ENCODE results near the gene BBLN.

DNA sequence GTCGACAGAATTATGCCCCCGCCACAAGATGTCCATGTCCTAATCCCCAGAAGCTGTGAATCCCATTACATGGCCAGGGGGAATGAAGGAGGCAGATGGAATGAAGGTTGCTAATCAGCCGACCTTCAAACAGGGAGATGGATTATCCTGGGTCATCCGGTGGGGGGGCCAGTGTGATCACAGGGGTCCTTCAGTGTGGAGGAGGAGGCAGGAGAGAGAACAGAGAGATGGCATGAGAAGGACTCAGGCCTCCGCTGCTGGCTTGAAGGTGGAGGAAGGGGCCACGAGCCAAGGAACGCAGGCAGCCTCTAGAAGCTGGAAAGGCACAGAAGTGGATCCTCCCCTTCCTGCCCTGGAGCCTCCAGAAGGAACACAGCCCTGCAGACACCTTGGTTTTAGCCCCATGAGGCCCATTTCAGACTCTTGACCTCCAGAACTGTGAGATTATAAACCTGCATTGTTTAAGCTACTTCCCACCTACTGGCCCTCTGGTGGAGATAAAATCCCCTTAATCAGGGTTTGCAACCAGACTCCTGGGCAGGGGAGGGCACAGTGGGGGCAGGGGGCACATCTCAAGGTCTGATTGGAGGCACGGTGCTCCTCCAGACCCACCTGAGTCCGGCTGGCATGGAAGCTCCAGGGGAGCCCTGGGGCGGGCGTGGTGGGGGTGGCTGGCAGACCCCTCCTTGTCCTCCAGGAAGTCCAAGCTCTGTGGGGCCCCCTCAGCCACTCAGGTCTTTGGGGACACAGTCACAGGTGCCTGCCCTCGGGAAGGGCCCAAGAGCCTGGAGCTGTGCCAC is 46.3 kb upstream of the BBLN start:
- TF ChIP-seq, protein P1, sequence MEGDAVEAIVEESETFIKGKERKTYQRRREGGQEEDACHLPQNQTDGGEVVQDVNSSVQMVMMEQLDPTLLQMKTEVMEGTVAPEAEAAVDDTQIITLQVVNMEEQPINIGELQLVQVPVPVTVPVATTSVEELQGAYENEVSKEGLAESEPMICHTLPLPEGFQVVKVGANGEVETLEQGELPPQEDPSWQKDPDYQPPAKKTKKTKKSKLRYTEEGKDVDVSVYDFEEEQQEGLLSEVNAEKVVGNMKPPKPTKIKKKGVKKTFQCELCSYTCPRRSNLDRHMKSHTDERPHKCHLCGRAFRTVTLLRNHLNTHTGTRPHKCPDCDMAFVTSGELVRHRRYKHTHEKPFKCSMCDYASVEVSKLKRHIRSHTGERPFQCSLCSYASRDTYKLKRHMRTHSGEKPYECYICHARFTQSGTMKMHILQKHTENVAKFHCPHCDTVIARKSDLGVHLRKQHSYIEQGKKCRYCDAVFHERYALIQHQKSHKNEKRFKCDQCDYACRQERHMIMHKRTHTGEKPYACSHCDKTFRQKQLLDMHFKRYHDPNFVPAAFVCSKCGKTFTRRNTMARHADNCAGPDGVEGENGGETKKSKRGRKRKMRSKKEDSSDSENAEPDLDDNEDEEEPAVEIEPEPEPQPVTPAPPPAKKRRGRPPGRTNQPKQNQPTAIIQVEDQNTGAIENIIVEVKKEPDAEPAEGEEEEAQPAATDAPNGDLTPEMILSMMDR (IDR thresholded peaks at IDR 0.05 in 4 of 5, conservative IDR thresholded peaks at IDR 0.05 in 1 of 5), result no peak
- no peak for TF ChIP-seq POLR2A (IDR thresholded peaks at IDR 0.05)
